Measurements from ENCODE around the gene CERS6. TPM values are rescaled to one million over a fixed set of nuclear protein-coding genes. Genes with fewer than 3 reads are reported as not detected.

The CERS6 gene
- total and polyA plus RNA-seq, 4 donors = 4.2 to 20.4 (median 10.1) TPM

DNA sequence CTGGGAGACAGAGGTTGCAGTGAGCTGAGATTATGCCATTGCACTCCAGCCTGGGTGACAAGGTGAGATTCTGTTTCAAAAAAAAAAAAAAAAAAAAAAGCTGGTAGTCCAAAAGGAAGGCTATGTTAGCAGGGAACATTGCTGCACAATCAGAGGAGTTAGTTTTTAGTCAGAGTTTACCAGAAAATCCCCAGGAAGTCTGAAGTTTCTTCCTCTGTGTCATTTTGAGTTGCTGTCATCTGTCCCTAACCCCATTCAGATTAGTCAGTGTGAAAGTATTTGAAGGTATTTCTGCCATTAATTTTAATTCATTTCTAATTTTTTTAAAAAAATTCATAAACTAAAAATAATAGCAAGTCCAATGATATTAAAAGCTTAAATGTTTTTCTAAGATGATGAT, 33.5 kb upstream of the CERS6 start:
- H3K9ac ChIP-seq (ENCODE audit: low read depth in 1 of 2, low read length in 2 of 2) = no peak overlapping the region
- H3K36me3 ChIP-seq (ENCODE audit: control insufficient read depth in 4 of 4, insufficient read depth in 3 of 4, low read depth in 1 of 4, low read length in 3 of 4) = no peaks in the 10 kb centered on the region
- DNase-seq (ENCODE audit: low spot score) = no peak
- H3K4me1 ChIP-seq (ENCODE audit: control insufficient read depth in 4 of 4, insufficient read depth in 4 of 4, low read length in 3 of 4) = no peaks in the 10 kb centered on the region
- no peaks in the 10 kb centered on the region for H3K9me3 ChIP-seq (ENCODE audit: control insufficient read depth in 4 of 4, low read length in 3 of 4)
- no peak overlapping the region for H3K27ac ChIP-seq (ENCODE audit: low read depth in 1 of 2, low read length in 2 of 2)
- no peak for TF ChIP-seq FOXA2 (IDR thresholded peaks at IDR 0.05)
- TF ChIP-seq, protein P1, sequence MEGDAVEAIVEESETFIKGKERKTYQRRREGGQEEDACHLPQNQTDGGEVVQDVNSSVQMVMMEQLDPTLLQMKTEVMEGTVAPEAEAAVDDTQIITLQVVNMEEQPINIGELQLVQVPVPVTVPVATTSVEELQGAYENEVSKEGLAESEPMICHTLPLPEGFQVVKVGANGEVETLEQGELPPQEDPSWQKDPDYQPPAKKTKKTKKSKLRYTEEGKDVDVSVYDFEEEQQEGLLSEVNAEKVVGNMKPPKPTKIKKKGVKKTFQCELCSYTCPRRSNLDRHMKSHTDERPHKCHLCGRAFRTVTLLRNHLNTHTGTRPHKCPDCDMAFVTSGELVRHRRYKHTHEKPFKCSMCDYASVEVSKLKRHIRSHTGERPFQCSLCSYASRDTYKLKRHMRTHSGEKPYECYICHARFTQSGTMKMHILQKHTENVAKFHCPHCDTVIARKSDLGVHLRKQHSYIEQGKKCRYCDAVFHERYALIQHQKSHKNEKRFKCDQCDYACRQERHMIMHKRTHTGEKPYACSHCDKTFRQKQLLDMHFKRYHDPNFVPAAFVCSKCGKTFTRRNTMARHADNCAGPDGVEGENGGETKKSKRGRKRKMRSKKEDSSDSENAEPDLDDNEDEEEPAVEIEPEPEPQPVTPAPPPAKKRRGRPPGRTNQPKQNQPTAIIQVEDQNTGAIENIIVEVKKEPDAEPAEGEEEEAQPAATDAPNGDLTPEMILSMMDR (IDR thresholded peaks at IDR 0.05; ENCODE audit: low read depth, low read length, missing input control) = no peak
- TF ChIP-seq RXRA (IDR thresholded peaks at IDR 0.05) = no peak
- TF ChIP-seq ZBTB33 (IDR thresholded peaks at IDR 0.05) = no peak
- no peak for TF ChIP-seq FOXA1 (IDR thresholded peaks at IDR 0.05)
- H3K4me3 ChIP-seq (ENCODE audit: low read depth in 1 of 3, low read length in 3 of 3) = no peak overlapping the region
- no peaks in the 10 kb centered on the region for H3K27me3 ChIP-seq (ENCODE audit: control insufficient read depth in 4 of 4, insufficient read depth in 4 of 4, low read length in 3 of 4)

DNA sequence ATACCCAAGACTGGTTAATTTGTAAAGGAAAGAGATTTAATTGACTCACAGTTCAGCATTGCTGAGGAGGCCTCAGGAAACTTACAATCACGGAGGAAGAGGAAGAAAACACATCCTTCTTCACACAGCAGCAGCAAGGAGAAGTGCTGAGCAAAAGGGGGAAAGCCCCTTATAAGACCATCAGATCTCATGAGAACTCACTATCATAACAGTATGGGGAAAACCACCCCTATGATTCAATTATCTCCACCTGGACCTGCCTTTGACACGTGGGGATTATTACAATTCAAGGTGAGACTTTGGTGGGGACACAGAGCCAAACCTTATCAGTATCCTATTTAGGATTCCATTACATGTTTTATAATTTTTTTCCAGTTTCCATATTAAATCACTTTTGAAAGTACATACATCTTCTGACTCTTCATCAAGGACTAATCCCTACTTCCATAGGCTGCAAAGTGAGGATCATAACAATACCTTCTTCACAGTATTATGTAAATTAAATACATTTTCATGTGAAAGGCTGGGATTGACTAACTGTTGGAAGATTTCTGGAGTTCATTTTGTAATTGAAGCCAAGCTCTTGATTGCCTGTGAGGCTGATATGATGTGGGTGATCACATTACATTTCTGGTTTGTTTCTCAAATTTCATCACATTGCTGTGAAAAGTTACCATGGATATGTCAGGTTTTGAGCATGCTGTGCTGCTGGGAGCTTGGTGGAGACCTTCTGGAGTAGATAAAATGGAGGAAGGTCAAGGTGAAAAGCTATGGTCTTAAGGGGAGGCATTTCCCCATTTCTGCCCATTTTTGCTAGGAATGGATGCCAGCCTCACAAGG, 31.7 kb upstream of the CERS6 start:
- 45% methylated on average over 2 of the region's 2 CpGs for WGBS
- H3K36me3 ChIP-seq (ENCODE audit: control insufficient read depth in 4 of 4, insufficient read depth in 3 of 4, low read depth in 1 of 4, low read length in 3 of 4) = no peaks in the 10 kb centered on the region
- H3K4me3 ChIP-seq (ENCODE audit: low read depth in 1 of 3, low read length in 3 of 3) = no peak overlapping the region
- DNase-seq (ENCODE audit: low spot score) = no peak
- H3K27me3 ChIP-seq (ENCODE audit: control insufficient read depth in 4 of 4, insufficient read depth in 4 of 4, low read length in 3 of 4) = no peaks in the 10 kb centered on the region
- no peaks in the 10 kb centered on the region for H3K9me3 ChIP-seq (ENCODE audit: control insufficient read depth in 4 of 4, low read length in 3 of 4)
- H3K4me1 ChIP-seq (ENCODE audit: control insufficient read depth in 4 of 4, insufficient read depth in 4 of 4, low read length in 3 of 4) = no peaks in the 10 kb centered on the region
- TF ChIP-seq, protein P2, sequence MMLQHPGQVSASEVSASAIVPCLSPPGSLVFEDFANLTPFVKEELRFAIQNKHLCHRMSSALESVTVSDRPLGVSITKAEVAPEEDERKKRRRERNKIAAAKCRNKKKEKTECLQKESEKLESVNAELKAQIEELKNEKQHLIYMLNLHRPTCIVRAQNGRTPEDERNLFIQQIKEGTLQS (IDR thresholded peaks at IDR 0.05) = no peak
- no peak for TF ChIP-seq RXRA (IDR thresholded peaks at IDR 0.05)
- TF ChIP-seq SP1 (IDR thresholded peaks at IDR 0.05) = no peak
- TF ChIP-seq, protein P3, sequence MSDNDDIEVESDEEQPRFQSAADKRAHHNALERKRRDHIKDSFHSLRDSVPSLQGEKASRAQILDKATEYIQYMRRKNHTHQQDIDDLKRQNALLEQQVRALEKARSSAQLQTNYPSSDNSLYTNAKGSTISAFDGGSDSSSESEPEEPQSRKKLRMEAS (IDR thresholded peaks at IDR 0.05) = no peak
- TF ChIP-seq NR2F2 (IDR thresholded peaks at IDR 0.05) = no peak
- TF ChIP-seq, protein P4, sequence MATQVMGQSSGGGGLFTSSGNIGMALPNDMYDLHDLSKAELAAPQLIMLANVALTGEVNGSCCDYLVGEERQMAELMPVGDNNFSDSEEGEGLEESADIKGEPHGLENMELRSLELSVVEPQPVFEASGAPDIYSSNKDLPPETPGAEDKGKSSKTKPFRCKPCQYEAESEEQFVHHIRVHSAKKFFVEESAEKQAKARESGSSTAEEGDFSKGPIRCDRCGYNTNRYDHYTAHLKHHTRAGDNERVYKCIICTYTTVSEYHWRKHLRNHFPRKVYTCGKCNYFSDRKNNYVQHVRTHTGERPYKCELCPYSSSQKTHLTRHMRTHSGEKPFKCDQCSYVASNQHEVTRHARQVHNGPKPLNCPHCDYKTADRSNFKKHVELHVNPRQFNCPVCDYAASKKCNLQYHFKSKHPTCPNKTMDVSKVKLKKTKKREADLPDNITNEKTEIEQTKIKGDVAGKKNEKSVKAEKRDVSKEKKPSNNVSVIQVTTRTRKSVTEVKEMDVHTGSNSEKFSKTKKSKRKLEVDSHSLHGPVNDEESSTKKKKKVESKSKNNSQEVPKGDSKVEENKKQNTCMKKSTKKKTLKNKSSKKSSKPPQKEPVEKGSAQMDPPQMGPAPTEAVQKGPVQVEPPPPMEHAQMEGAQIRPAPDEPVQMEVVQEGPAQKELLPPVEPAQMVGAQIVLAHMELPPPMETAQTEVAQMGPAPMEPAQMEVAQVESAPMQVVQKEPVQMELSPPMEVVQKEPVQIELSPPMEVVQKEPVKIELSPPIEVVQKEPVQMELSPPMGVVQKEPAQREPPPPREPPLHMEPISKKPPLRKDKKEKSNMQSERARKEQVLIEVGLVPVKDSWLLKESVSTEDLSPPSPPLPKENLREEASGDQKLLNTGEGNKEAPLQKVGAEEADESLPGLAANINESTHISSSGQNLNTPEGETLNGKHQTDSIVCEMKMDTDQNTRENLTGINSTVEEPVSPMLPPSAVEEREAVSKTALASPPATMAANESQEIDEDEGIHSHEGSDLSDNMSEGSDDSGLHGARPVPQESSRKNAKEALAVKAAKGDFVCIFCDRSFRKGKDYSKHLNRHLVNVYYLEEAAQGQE (IDR thresholded peaks at IDR 0.05) = no peak
- no peak for TF ChIP-seq JUND (IDR thresholded peaks at IDR 0.05)
- TF ChIP-seq FOXA2 (IDR thresholded peaks at IDR 0.05) = no peak
- no peak for TF ChIP-seq RAD21 (IDR thresholded peaks at IDR 0.05)
- TF ChIP-seq, protein P1 (IDR thresholded peaks at IDR 0.05; ENCODE audit: low read depth, low read length, missing input control) = no peak
- no peak for TF ChIP-seq GABPA (IDR thresholded peaks at IDR 0.05 in 1 of 2, conservative IDR thresholded peaks at IDR 0.05 in 1 of 2)
- no peak for TF ChIP-seq YY1 (IDR thresholded peaks at IDR 0.05)
- no peak for TF ChIP-seq EGR1 (IDR thresholded peaks at IDR 0.05; ENCODE audit: low read depth in 2 of 2)
- no peak for TF ChIP-seq ZBTB33 (IDR thresholded peaks at IDR 0.05)
- no peak for TF ChIP-seq HNF4A (conservative IDR thresholded peaks at IDR 0.05)
- no peak for TF ChIP-seq TAF1 (conservative IDR thresholded peaks at IDR 0.05)
- TF ChIP-seq FOXA1 (IDR thresholded peaks at IDR 0.05) = no peak
- no peak for TF ChIP-seq HNF4G (IDR thresholded peaks at IDR 0.05)
- no peak overlapping the region for H3K27ac ChIP-seq (ENCODE audit: low read depth in 1 of 2, low read length in 2 of 2)
- no peak overlapping the region for H3K9ac ChIP-seq (ENCODE audit: low read depth in 1 of 2, low read length in 2 of 2)

Data from liver (tissue), 9 donors.